Transverse colon (tissue), 4 donors: ENCODE measurements around the gene RSPO4. TPM values are rescaled to one million over a fixed set of nuclear protein-coding genes. Genes with fewer than 3 reads are reported as not detected.

ENCODE experiments used
- DNase-seq: peaks from one replicate; pipeline ENCODE4 v3.0.0-alpha.2; 2019
- H3K27ac ChIP-seq, 4 donors: fragments of 200-600 bp; sonication (generic); 2 replicates each; pipeline ENCODE4 v1.5.1; 2016 to 2018; ENCODE audit warnings: inconsistent platforms in 4 of 4
- H3K27me3 ChIP-seq: fragments of 200-600 bp; sonication (generic); 2 replicates; pipeline ENCODE4 v1.5.1; 2017; ENCODE audit warnings: inconsistent platforms
- H3K36me3 ChIP-seq, 4 donors: fragments of 200-600 bp; sonication (generic); 2 replicates each; pipeline ENCODE4 v1.5.1; 2017 to 2019; ENCODE audit warnings: inconsistent platforms in 4 of 4
- H3K4me1 ChIP-seq, 4 donors: fragments of 200-600 bp; sonication (generic); 2 replicates each; pipeline ENCODE4 v1.5.1; 2017 to 2020; ENCODE audit warnings: inconsistent platforms in 4 of 4
- H3K4me3 ChIP-seq, 4 donors: fragments of 200-600 bp; sonication (generic); 1 replicate in 1 of 4; 2 replicates in 3 of 4; pipeline versions ENCODE4 v1.5.1 to v1.6.1; 2017 to 2019; ENCODE audit warnings: inconsistent platforms in 4 of 4
- H3K9me3 ChIP-seq, 2 donors: fragments of 200-600 bp; sonication (generic); 2 replicates each; pipeline ENCODE4 v1.5.1; 2017 to 2019; ENCODE audit warnings: inconsistent platforms in 2 of 2
- CTCF ChIP-seq, 5 experiments: fragments of 200-600 bp in 3 of 5; fragments of 450-650 bp in 2 of 5; sonication (generic) in 3 of 5; IDR thresholded peaks; 1 replicate in 2 of 5; 2 replicates in 3 of 5; pipeline ENCODE4 v1.5.1; 2016 to 2017; ENCODE audit warnings: antibody characterized with exemption in 5 of 5, inconsistent platforms in 3 of 5, mild to moderate bottlenecking in 2 of 5, moderate library complexity in 1 of 5
- EP300 ChIP-seq: sonication (generic); formaldehyde crosslinking; IDR thresholded peaks from one replicate; pipeline ENCODE4 v1.6.1; 2017; ENCODE audit warnings: antibody characterized with exemption, low read depth
- POLR2A ChIP-seq: fragments of 450-650 bp; IDR thresholded peaks from one replicate; pipeline ENCODE4 v1.6.1; 2016; ENCODE audit warnings: antibody characterized with exemption, mild to moderate bottlenecking, moderate library complexity
- POLR2AphosphoS5 ChIP-seq, 3 donors: sonication (generic); formaldehyde crosslinking; IDR thresholded peaks; one replicate each; pipeline ENCODE4 v1.6.1; 2016; ENCODE audit warnings: antibody characterized with exemption in 3 of 3
- WGBS, 2 donors: methylation state at CpG; one replicate each; pipeline ENCODE4 v1.1.5; 2018; ENCODE audit warnings: low coverage in 1 of 2; 5-methylcytosine and 5-hydroxymethylcytosine counted together
- in situ Hi-C, 4 donors: fragments of 200-750 bp; cut with MboI; loops; one replicate each; pipeline versions ENCODE4 v1.15.0 to v1.15.1; 2017; ENCODE audit warnings: low sequenced_read_pairs in 3 of 4, low pct_ligation_motif_present in 1 of 4, low pct_unique_long_range_greater_than_20kb in 1 of 4
- intact Hi-C: fragments of 100-400 bp; cut with DNase I; formaldehyde crosslinking; loops from one replicate; pipeline ENCODE4 v1.15.1; 2023; ENCODE audit warnings: low total_unique reads
- total RNA-seq, 4 donors: library from RNA; depleted of rRNA; stranded (reverse); fragments of >200 nt; gene quantifications; one replicate each; pipeline ENCODE4 v1.1.0, GENCODE V29; 2016

RSPO4 gene
- total RNA-seq, 4 donors from 2014 or later = not detected

- Histone ChIP-seq H3K9me3 (no peaks in the 10 kb centered on the region), H3K36me3 (no peaks in the 10 kb centered on the region), H3K4me3 (no peak overlapping the region), H3K4me1 (peaks cover 0 to 4% (median 0%) of the 10 kb centered on the region in 4 donors), H3K27ac (no peak overlapping the region), H3K27me3 (peaks cover 43% of the 10 kb centered on the region)
- in situ Hi-C loops = no loop called here
- TF ChIP-seq CTCF (IDR thresholded peaks at IDR 0.05) = no peak
- no peak for TF ChIP-seq EP300
- TF ChIP-seq POLR2A = no peak
- intact Hi-C loops = no loop called here
- 87% methylated on average over 6 of the region's 6 CpGs; no CpG with 5 or more reads in 1 of the 2 donors for WGBS, 2 donors
- no peak for DNase-seq
These were observed 3.8 kb downstream of the RSPO4 start for GRCh38 chr20:998231-998830.

- H3K27me3 ChIP-seq = peaks cover 38% of the 10 kb centered on the region
- in situ Hi-C loops = no loop called here
- no peak for TF ChIP-seq POLR2AphosphoS5 (IDR thresholded peaks at IDR 0.05)
- TF ChIP-seq POLR2A = no peak
- TF ChIP-seq EP300 = no peak
- no peak for TF ChIP-seq CTCF (IDR thresholded peaks at IDR 0.05)
- intact Hi-C loops = no loop called here
- H3K4me3 ChIP-seq = no peak overlapping the region
- no peak overlapping the region for H3K27ac ChIP-seq
- no peak for DNase-seq
- 91% methylated on average over 6 of the region's 6 CpGs; no CpG with 5 or more reads in 1 of the 2 donors for WGBS, 2 donors
- no peaks in the 10 kb centered on the region for H3K36me3 ChIP-seq
- no peaks in the 10 kb centered on the region for H3K9me3 ChIP-seq
- H3K4me1 ChIP-seq = peaks cover 0 to 3% (median 0%) of the 10 kb centered on the region in 4 donors
These were observed 4.6 kb downstream of the RSPO4 start for GRCh38 chr20:997486-997885.

GRCh38 chr20:997016-997415 is 5.1 kb downstream of the RSPO4 start:
- no peak for DNase-seq

GRCh38 chr20:995170-995569 is 6.9 kb downstream of the RSPO4 start:
- Histone ChIP-seq H3K4me3 (no peak overlapping the region), H3K36me3 (no peaks in the 10 kb centered on the region), H3K4me1 (no peaks in the 10 kb centered on the region), H3K9me3 (no peaks in the 10 kb centered on the region), H3K27ac (no peak overlapping the region), H3K27me3 (peaks cover 27% of the 10 kb centered on the region)
- DNase-seq = no peak
- TF ChIP-seq EP300 = no peak
- 61% methylated on average over 8 of the region's 8 CpGs; no CpG with 5 or more reads in 1 of the 2 donors for WGBS, 2 donors
- intact Hi-C loops (no loop called here), in situ Hi-C loops (no loop called here)

More at GRCh38 chr20:997016-997415, 5.1 kb downstream of the RSPO4 start:
- Histone ChIP-seq H3K4me1 (no peaks in the 10 kb centered on the region), H3K36me3 (no peaks in the 10 kb centered on the region), H3K9me3 (no peaks in the 10 kb centered on the region), H3K27ac (no peak overlapping the region), H3K4me3 (no peak overlapping the region), H3K27me3 (peaks cover 33% of the 10 kb centered on the region)
- TF ChIP-seq POLR2AphosphoS5 (IDR thresholded peaks at IDR 0.05) = no peak
- no peak for TF ChIP-seq EP300
- no peak for TF ChIP-seq CTCF (IDR thresholded peaks at IDR 0.05)
- no peak for TF ChIP-seq POLR2A
- 67% methylated on average over 8 of the region's 8 CpGs; no CpG with 5 or more reads in 1 of the 2 donors for WGBS, 2 donors
- intact Hi-C loops (no loop called here), in situ Hi-C loops (no loop called here)
